SHP77 treated with DMSO at 0.1 percent for 48 hours (cell line): Measurements from ENCODE around the gene CCL3.
"Not testable (repeated sequence)": the region's sequence is repeated elsewhere in the genome, so short reads cannot be mapped to it uniquely, and the experiment has no call there.

ENCODE experiments used
- DNase-seq: peaks from one replicate; lab custom pipeline; 2025; lab: John Stamatoyannopoulos, UW

CCL3 gene

DNA sequence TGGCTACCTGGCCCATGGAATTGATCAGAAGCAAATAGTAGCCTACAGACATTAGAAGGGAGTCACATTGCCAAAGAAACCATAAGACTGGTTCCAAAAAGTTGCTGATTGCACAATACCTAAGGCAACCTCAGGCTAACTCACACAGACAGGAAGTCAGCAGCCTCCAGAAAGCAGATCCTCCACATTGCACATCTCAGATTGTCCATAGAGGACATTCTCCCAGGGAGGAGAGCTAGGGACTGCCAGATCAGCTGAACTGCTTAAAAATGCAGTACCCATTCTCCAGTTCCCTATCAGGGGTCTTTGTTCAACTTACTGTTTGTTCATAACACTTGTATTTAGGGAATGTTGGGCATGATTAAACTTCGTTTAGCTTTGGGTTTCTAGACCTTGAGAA, 4.2 kb downstream of the CCL3 start:
- DNase-seq, result no peak

DNA sequence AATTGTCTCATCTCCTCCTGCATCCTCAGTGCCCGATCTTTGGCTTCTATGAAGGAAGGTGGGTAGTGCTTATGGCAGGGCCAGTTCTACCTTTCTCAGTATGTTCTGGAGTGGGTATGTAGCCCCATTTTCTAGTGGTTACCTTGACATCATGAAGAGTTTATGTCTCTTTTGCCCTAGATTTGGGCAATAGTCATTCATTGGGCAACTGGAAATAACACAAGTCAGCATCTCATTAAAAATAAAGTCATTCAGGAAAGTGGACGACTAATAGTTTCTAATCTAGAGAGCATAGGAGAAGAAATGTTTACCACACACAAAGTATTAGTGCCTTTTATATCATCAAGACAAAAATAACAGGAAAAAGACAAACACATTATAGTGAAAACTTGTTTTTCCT, 6.3 kb downstream of the CCL3 start:
- DNase-seq, result not testable (repeated sequence)

DNA sequence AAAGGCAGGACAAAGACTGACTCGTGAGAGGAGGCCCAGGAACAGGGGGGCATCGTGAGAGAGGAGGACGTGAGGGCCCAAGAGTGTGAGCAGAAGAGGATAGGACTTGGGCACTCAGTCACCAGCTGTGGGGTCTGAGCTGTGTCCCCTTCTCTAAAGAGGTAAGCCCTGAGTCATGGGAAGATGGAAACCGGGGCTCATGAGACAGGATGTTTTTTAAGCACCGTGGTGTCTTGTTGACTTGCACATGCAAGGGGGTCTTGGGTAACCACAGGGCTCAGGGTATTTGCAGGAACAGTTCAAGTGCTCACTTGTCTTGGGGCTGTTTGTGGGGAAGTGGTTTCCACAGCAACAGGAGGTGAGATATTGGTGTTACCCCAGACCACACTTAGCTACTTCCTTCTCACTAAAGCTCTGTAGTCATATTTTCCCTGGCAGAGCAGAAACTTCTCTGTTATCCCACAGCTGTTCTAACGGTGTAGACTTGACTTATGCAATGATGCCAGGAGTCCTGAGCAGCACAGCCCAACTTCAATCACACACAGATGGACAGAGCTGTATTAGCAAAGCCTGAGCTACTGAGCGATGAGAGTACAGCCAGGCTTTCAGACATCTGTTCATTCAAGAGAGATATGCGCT, 7.3 kb downstream of the CCL3 start:
- DNase-seq, result not testable (repeated sequence)

DNA sequence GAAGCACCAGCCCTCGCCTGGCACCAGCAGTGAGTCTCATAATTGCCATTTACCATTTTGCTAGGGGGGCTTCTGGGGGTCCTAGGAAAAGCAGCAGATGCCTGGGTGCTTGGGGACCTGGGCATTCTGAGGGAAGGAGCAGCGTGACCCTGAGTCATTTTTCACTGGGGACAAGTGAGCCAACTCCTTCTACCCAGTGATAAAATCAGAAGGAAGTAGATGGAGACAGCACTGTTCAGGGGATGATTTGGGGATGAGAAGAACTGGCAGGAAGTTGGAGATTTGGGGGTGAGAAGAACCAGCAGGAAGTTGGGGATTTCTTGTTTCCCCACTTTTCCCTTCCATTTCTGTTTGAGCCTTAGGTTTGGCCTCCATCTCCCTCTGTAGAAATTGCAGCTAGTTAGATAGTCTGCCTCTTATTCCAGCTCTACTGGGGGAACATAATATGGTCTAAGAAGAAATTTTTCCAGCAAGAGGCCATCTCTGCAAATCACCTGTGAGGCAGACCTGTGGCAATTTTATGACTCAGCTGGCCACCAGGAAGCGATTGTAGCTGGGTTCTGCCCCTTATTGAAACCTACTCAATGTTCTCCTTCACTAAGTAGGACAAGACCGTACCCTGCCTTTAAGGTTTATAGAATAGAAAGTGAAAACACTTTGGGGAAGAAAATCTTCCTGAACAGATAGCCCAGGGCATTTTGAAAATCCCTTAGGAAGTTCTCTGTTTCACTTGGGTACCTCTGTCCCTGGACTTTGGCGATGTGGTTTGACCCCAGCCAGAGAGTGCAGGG, 8.1 kb downstream of the CCL3 start:
- not testable (repeated sequence) for DNase-seq

DNA sequence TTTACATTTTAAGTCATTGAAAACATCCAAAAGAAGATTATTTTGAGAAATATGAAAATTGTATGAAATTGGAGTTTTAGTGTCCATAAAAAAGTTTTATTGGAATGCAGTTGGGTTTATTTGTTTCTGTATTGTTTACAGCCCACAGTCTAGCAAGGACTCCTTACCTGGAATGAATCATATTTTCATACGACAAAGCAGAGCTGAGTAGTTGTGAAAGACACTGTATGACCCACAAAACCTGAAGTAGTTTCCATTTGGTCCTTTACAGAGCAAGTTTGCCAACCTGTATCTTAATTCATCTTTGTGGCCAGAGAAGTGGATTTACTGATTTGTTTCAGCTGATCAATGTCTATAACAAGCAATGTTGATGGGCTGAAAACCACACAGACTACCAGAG, 15.6 kb downstream of the CCL3 start:
- DNase-seq, result no peak

DNA sequence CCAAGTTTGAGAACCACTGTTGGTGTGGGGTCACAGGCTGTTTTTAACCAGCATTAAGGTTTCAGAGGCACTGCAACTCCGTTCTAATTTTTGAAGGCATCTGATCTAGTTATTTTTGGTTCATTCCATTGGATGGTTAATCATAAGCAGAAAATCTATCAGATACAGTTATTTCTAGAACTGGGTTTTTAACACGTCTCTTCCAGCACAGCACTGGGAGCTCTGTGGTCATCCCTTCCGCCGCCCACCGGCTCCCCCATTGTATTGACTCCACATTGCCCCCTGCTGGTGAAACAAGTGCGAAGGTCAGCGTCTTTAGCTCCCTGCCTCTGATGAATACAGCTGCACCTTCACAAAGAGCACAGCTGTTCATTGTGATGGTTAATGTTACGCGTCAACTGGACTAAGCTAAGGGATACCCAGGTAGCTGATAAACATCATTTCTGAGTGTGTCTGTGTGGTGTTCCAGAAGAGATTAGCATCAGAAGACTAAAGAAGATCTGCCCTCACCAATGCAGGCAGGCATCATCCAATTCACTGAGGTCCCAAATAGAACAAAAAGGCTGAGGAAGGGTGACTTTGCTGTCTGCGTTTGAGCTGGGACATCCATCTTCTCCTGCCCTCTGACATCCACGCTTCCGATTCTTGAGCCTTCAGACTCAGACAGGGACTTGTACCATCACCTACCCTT, 17.4 kb downstream of the CCL3 start:
- DNase-seq, result no peak

DNA sequence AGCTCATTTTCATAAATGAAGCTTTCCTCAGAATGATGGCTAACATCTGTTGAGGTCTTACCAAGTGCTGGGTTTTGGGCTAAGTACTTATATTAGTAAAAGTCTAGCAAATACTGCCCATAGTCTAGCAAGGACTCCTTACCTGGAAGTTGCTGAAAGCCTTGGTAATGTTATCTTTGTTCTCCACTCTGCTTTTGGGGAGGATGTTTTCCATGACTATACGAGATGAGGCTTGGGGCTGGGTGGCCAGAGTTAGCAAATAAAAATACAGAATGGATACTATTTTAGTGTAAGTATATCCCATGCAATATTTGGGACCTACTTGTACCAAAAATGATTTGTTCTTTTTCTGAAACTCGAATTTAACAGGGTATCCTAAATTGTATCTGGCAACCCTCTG, 18.2 kb downstream of the CCL3 start:
- no peak for DNase-seq

DNA sequence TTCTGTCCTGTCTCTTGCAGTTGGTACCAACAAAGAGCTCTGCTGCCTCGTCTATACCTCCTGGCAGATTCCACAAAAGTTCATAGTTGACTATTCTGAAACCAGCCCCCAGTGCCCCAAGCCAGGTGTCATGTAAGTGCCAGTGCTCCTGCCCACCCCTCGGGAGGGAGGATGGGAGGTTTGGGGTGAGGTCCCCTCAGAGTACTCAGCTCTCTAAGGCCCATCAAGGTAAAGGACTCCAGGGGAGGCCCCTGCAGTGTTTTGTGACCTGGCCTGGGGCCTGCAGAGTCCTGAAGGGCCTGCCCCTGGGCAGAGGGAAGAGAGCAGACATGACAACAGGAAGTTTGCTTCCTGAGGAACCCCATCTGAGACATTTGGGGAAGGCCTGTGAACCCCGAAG, 19.5 kb downstream of the CCL3 start:
- no peak for DNase-seq

DNA sequence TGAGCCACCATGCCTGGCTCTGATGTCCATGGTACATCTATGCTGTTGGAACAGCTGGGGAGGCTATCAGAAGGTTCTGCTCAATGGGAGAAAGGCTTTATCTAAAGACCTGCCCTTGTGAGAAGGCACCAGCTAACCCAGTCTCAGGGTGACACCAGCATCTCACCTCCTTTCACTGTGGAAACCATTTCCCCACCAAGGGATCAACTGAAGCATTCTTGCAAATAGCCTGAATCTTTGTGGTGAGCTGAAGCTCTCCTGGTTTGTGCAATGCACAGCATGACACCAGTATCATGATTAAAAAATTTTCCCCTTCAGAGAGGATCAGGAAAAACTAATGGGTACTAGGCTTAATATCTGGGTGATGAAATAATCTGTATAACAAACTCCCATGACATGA, 20.8 kb downstream of the CCL3 start:
- DNase-seq, result no peak

DNA sequence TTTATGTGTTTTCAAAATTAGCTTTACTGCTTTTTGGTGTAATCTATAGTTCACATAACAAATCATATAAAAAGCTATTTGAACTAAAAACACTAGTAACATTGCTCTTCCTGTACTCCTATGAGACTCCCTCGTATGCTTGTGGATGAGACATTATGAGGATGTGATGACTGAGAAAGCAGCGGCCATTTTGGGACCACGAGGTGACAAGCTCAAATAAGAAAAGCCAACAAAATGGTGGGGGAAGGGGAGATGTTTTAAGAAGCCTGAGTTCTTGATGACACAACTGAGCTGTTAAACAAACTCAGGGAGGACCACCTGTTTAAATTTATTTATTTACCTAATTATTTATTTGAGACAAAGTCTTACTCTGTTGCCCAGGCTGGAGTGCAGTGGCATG, 21.4 kb downstream of the CCL3 start:
- DNase-seq, result no peak

DNA sequence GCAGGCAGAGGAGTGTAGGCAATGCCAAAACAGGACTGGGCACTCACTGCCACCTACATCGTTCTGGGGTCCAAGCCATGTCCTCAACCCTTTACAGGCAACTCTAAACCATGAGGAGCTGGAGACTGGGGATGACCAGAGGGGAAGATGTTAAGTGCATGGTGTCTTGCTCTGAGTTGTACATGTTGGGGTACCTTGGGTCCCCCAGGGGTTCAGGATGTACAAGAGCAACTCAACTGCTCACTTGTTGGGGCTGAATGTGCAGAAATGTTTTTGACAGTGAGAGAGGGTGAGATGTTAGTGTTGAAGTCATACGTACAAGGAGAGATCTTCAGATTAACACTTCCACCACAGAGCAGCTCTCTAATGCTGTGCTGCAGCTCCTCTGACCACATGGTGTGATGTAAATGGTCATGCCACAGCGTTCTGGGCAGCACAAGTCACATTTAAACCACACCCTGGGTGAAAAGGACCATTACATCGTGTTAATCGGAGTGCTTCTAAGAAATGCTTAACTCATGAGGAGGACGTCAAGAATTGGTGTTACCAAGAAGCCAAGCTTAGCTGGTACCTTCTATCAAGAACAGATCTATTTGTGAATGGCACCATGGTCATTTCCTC, 23.5 kb downstream of the CCL3 start:
- no peak for DNase-seq

DNA sequence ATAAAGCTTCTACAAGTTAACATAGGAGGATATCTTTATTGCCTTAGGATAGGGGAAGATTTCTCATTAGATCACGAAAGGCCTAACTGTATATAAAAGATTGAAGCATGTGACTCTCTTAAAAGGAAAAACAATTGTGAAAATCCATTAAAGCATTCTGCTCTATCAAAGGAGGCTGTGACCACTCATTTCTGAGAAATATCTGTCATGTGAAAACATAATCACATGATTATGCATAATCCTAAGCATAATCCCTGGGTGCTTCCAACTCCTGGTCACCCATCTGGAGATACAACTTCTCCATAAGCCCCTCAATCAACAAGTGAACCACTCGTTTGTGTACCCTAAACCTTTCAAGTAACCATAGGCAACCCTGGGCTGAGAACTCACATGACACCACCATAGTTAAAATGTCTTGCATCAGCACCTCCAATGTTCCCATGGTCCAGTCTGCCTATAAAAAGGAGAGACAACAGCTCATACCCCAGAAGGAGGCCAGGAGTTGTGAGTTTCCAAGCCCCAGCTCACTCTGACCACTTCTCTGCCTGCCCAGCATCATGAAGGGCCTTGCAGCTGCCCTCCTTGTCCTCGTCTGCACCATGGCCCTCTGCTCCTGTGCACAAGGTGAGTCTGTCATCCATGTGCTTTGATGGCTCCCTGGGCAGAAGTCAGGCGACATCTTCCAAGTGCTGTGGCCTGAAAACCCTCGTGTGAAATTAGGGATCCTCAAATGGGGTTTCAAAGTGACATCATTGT, 26.0 kb downstream of the CCL3 start, which contains the start of gene CCL18:
Gene CCL18, plus strand, starts transcription at position 487 of the 756 bp plus-strand sequence. Its CDS starts 71 bp downstream, at position 558.
- no peak for DNase-seq

DNA sequence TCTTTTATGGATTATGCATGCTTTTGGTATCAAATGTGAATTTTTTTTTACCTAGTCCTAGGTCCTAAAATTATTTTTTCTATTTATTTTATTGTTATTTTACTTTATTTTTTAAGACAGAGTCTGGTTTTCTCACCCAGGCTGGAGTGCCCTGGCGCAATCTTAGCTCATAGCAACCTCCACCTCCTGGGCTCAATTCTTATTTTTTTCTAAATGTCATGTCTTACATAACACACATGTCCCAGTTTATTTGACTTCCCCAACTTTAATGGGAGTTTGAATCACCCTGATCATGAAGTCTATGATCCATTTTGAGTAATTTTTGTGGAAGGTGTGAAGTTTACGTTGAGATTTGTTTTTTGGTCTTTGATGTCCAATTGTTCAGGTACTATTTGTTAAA, 29.1 kb downstream of the CCL3 start:
- no peak for DNase-seq

DNA sequence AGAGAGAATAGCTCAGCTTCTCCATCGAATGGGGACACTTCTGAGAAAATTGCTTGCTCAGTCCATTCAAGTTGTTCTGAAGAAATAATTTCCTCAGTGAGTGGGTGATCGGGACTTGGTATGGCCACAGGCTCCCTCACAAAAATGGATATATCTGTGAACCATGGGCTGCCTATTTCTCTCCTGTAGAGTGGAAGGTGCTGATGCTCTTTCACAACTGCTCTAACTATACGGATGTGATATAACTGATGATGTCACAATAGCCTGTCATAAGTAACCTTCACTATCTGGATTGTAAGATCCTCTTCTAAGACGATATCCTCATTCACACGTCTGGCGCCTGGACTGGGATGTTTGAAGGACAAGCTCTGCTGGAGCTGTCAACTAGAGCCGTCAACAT, 30.5 kb downstream of the CCL3 start:
- no peak for DNase-seq

DNA sequence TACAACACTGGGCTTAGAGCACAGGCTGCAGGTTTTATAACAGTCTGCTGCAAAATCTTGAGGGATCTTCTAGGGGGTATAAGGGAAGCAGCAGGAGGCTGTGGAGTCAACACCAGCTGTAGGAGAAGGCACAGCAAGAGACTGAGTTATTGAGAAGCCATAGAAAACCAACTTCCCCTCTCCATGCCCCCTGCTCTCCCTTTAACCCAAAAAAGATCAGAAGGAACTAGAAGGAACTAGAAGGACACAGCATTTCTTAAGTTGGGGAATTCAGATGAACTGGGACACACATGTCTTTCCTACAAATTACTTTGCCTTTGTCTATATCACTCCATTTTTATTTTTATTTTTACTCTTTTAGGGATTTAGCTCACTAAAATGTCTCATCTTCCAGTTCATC, 32.0 kb downstream of the CCL3 start:
- DNase-seq, result no peak

DNA sequence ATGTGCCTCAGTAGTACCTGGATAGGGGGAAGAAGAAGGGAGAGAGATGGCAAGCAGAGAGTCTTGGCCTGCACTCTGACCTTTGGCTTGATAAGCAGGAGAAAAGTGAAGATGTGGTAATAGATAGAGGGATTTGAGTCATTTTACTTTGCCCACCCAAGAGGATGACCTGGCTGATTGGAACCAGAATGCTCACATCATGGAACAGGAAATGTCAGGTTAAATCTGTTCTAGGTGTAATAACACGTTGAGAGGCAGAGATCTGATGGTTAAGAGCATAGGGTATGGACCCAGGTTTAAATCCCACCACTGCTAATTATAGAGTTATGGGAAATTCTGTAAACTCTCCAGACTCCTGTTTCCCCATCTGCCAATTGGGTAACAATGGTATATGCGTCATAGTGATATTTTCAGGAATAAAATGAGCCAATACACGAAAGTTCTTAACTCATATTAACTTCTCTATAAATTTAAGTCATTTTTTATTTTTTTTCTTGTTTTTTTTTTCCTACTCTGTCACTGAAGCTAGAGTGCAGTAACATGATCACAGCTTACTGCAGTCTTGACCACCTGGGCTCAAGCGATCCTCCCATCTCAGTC, 33.9 kb downstream of the CCL3 start:
- no peak for DNase-seq

DNA sequence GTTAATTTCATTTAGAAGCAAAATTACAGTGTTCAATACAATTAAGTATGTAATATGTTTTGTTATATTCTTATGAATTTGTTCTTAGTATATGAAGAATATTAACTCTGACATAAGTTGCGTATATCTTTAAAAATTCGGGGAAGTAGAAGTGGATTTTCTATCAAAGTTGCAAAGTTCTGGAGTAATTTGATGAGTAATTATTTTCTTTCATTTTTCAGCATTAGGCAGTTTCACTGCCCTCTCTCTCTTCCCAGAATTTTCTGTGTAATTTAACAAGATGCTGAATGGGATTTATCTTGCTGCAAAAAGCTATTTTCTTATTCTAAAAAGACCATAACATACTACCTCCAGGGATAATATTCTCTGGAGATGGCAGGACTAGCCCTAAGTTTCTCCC, 34.8 kb downstream of the CCL3 start:
- DNase-seq, result no peak

DNA sequence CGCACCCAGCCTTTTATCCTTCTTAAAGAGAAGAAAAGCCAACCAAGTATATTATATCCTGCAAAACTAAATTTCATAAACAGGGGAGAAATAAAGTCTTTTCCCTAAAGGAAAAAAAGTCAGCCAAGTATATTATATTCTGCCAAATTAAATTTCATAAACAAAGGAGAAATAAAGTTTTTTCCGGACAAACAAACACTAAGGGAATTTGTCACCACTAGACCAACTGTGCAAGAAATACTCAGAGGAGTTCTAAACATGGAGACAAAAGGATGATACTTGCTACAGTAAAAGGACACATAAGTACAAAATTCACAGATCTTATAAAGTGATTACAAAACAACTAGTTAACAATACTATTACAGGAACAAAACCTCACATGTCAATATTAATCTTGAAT, 40.3 kb downstream of the CCL3 start:
- no peak for DNase-seq

DNA sequence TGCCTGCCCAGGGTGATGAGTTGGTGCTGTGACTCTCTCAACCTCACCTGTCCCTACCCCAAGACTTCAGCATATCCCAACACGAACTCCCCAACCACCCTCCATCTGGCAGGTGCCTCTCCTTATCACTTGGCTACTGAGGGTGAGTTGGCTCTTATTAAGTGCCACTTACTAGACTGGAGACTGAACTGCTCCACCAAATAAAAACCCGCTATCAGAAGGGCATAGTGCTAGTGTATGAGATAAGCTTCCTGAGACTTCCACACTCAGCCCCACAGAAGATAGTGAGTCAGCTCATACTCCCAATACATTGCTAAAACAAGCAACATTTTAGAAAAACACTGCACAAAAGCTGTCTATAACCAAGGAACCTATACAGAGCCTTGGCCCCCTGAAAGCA, 41.9 kb downstream of the CCL3 start:
- DNase-seq, result no peak
